ENCODE measurements around the gene SLC31A1. TPM values are rescaled to one million over a fixed set of nuclear protein-coding genes. Genes with fewer than 3 reads are reported as not detected.

The SLC31A1 gene
- total RNA-seq, 1 donor from 2014 or later = 28.5 TPM

DNA sequence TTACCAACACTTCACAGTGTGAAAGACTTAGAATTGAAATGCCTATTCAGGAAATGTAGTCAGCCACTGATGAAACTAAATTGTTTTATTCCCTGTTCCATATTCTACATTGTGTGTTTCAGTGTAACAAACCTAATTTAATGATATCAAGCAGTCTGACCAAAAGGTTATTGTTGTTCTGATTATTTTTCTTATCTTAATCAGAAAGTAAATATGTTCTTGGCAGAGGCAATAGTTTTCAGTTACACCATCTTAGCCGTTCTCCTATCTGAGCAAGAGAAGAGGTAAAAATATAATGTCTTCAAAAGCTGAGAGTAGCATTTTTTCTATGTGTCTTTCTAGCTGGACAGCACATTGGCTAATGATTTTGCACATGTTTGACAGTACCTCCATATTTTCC lies 36.9 kb downstream of the SLC31A1 start:
- H3K4me3 Mint-ChIP-seq (ENCODE audit: low read depth) = no peak overlapping the region

DNA sequence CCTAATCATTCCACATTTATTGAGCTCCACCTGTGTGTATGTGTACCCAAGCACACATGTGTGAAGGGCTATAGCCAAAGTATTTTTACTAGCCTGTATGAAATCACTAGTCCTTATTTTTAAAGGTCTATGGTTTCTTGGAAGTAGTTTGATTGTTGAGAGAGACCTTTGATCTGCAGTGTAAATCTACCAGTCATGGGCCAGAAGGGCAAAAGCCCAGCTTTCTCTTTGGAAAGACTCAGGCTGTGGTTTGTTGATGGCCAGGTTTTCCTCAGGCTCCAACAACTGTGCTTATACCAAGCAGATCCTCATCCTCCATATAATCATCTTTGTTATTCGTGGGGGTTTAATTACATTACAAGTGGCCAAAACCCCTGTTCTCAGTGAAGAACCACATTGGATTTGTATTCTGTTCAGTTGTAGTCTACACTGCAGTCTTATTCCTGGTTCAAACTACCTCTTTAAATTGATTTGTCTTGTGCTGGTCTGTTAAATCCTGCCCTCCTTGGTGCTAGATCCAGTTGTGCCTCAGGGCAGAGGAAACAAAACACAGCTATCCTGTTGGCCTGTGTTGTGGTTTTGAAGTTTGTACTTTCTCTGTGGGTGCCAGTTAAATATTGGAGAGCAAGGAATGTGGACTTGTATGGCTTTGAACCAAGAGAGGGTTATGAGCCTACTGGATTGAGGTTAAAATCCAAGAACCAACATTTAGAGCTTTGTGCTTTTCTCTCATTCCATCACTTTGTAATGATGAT lies 40.8 kb downstream of the SLC31A1 start:
- Mint-ChIP-seq H3K27ac (no peak overlapping the region), H3K9me3 (ENCODE audit: low read depth) (no peaks in the 10 kb centered on the region), H3K36me3 (ENCODE audit: insufficient read depth) (peaks cover 21% of the 10 kb centered on the region), H3K4me3 (ENCODE audit: low read depth) (no peak overlapping the region), H3K27me3 (no peaks in the 10 kb centered on the region), H3K4me1 (ENCODE audit: low read depth) (peaks cover 12% of the 10 kb centered on the region)
- TF ChIP-seq, protein P1, sequence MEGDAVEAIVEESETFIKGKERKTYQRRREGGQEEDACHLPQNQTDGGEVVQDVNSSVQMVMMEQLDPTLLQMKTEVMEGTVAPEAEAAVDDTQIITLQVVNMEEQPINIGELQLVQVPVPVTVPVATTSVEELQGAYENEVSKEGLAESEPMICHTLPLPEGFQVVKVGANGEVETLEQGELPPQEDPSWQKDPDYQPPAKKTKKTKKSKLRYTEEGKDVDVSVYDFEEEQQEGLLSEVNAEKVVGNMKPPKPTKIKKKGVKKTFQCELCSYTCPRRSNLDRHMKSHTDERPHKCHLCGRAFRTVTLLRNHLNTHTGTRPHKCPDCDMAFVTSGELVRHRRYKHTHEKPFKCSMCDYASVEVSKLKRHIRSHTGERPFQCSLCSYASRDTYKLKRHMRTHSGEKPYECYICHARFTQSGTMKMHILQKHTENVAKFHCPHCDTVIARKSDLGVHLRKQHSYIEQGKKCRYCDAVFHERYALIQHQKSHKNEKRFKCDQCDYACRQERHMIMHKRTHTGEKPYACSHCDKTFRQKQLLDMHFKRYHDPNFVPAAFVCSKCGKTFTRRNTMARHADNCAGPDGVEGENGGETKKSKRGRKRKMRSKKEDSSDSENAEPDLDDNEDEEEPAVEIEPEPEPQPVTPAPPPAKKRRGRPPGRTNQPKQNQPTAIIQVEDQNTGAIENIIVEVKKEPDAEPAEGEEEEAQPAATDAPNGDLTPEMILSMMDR (IDR thresholded peaks at IDR 0.05; ENCODE audit: unreplicated experiment) = no peak
- DNase-seq (ENCODE audit: low spot score, unreplicated experiment) = no peak

More for the DNA sequence above, 36.9 kb downstream of the SLC31A1 start:
- Mint-ChIP-seq H3K4me1 (ENCODE audit: low read depth) (peaks cover 15% of the 10 kb centered on the region), H3K36me3 (ENCODE audit: insufficient read depth) (peaks cover 19% of the 10 kb centered on the region), H3K27me3 (no peaks in the 10 kb centered on the region), H3K9me3 (ENCODE audit: low read depth) (no peaks in the 10 kb centered on the region), H3K27ac (no peak overlapping the region)
- TF ChIP-seq, protein P1 (IDR thresholded peaks at IDR 0.05; ENCODE audit: unreplicated experiment) = no peak
- no peak for DNase-seq (ENCODE audit: low spot score, unreplicated experiment)

DNA sequence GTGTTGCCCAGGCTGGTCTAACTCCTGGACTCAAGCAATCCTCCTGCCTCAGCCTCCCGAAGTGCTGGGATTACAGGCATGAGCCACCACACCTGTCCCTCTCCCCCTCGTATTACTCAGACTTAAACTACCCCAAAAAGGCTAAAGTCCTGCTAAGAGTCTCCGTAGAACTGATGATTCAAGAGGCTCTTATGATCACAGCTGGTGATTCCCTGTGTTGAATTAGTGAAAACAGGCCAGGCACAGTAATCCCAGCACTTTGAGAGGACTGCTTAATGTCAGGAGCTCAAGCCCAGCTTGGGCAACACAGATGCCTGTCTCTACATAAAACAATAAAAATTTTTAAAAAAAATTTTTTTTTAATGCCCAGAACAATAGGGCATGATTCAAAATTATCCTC lies 44.8 kb downstream of the SLC31A1 start:
- H3K27me3 Mint-ChIP-seq = no peaks in the 10 kb centered on the region
- H3K4me3 Mint-ChIP-seq (ENCODE audit: low read depth) = no peak overlapping the region
- no peaks in the 10 kb centered on the region for H3K9me3 Mint-ChIP-seq (ENCODE audit: low read depth)
- no peak overlapping the region for H3K27ac Mint-ChIP-seq
- H3K4me1 Mint-ChIP-seq (ENCODE audit: low read depth) = no peaks in the 10 kb centered on the region
- TF ChIP-seq, protein P1 (IDR thresholded peaks at IDR 0.05; ENCODE audit: unreplicated experiment) = no peak
- no peak for DNase-seq (ENCODE audit: low spot score, unreplicated experiment)
- peaks cover 14% of the 10 kb centered on the region for H3K36me3 Mint-ChIP-seq (ENCODE audit: insufficient read depth)

DNA sequence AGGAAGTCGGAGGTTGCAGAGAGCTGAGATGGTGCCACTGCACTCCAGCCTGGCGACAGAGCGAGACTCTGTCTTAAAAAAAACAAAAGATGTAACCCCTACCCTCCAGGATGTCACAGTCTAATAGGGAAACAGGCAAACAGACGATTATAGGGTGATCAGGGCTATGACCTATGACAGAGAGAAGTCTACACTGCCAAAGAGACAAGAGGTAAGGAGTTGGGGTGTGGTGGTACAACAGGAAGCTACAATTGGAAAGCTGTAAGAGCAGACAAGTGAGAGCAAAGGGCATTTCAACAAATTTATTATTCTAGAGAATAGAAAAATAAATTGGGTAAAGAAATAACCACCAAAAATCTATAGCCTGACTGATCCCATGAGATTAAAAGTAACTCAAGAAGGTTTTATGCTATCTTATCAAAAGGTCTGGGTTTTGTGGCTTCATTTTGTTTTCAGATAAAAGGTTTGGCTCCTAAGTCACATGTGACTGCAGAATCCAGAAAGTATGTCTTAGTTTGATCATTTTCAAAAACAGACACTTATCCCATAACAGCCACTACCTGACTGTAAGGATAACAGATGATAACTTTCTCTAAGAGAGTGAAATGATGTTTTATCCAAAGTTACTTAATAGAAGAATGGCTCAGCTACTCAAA lies 46.7 kb downstream of the SLC31A1 start:
- Mint-ChIP-seq H3K27ac (no peak overlapping the region), H3K9me3 (ENCODE audit: low read depth) (no peaks in the 10 kb centered on the region), H3K4me3 (ENCODE audit: low read depth) (no peak overlapping the region), H3K36me3 (ENCODE audit: insufficient read depth) (peaks cover 14% of the 10 kb centered on the region), H3K4me1 (ENCODE audit: low read depth) (no peaks in the 10 kb centered on the region), H3K27me3 (no peaks in the 10 kb centered on the region)
- TF ChIP-seq, protein P1 (IDR thresholded peaks at IDR 0.05; ENCODE audit: unreplicated experiment) = no peak
- no peak for DNase-seq (ENCODE audit: low spot score, unreplicated experiment)

GRCh38 chr9:113269355-113269754 lies 48.0 kb downstream of the SLC31A1 start:
- Mint-ChIP-seq H3K4me1 (ENCODE audit: low read depth) (peaks cover 5% of the 10 kb centered on the region), H3K27ac (no peak overlapping the region), H3K36me3 (ENCODE audit: insufficient read depth) (peaks cover 16% of the 10 kb centered on the region), H3K27me3 (no peaks in the 10 kb centered on the region), H3K9me3 (ENCODE audit: low read depth) (no peaks in the 10 kb centered on the region), H3K4me3 (ENCODE audit: low read depth) (no peak overlapping the region)
- DNase-seq (ENCODE audit: low spot score, unreplicated experiment) = no peak
- TF ChIP-seq, protein P1 (IDR thresholded peaks at IDR 0.05; ENCODE audit: unreplicated experiment) = no peak
